Dendritic cell treated with granulocyte-macrophage colony-stimulating factor and Interleukin-4, amounts not matched to agents 40 ng/mL and 50 ng/mL, for 4 days (primary cell): ENCODE measurements around the gene GIMAP2.

Source experiments
- H3K27ac Mint-ChIP-seq: one replicate; pipeline ENCODE4 v1.8.0; 2022; ENCODE audit warnings: mild to moderate bottlenecking, mixed read lengths
- H3K27me3 Mint-ChIP-seq: one replicate; pipeline ENCODE4 v1.8.0; 2022; ENCODE audit warnings: mild to moderate bottlenecking, mixed read lengths
- H3K36me3 Mint-ChIP-seq: one replicate; pipeline ENCODE4 v1.8.0; 2022; ENCODE audit warnings: low read depth, mixed read lengths
- H3K4me1 Mint-ChIP-seq: one replicate; pipeline ENCODE4 v1.8.0; 2022; ENCODE audit warnings: low read depth, mixed read lengths
- H3K4me3 Mint-ChIP-seq: one replicate; pipeline ENCODE4 v1.8.0; 2022; ENCODE audit warnings: mild to moderate bottlenecking, moderate library complexity, mixed read lengths
- H3K9me3 Mint-ChIP-seq: one replicate; pipeline ENCODE4 v1.8.0; 2022; ENCODE audit warnings: mixed read lengths
- intact Hi-C: fragments of 100-400 bp; cut with micrococcal nuclease; formaldehyde crosslinking; loops from one replicate; pipeline ENCODE4 v1.15.0; 2022

The GIMAP2 gene

GRCh38 chr7:150715293-150715692 lies 29.8 kb downstream of the GIMAP2 start:
- intact Hi-C loops, result no loop called here
- Mint-ChIP-seq H3K36me3 (peaks cover 18% of the 10 kb centered on the region), H3K4me1 (peaks cover 41% of the 10 kb centered on the region), H3K27me3 (no peaks in the 10 kb centered on the region), H3K27ac (no peak overlapping the region), H3K4me3 (no peak overlapping the region), H3K9me3 (peaks cover 20% of the 10 kb centered on the region)

GRCh38 chr7:150715738-150716137 lies 30.2 kb downstream of the GIMAP2 start:
- Mint-ChIP-seq H3K4me3 (no peak overlapping the region), H3K27ac (peak overlapping the region; percentile 90), H3K9me3 (peaks cover 20% of the 10 kb centered on the region), H3K4me1 (peaks cover 45% of the 10 kb centered on the region), H3K36me3 (peaks cover 23% of the 10 kb centered on the region), H3K27me3 (no peaks in the 10 kb centered on the region)
- intact Hi-C loops, result no loop called here

- peak within 1 kb of the TSS; percentile 90 for H3K27ac Mint-ChIP-seq
- peak within 1 kb of the TSS; percentile 91 for H3K4me3 Mint-ChIP-seq
- peaks cover 20% of the 10 kb centered on the region for H3K9me3 Mint-ChIP-seq
- peaks cover 47% of the 10 kb centered on the region for H3K4me1 Mint-ChIP-seq
- peaks cover 29% of the 10 kb centered on the region for H3K36me3 Mint-ChIP-seq
- intact Hi-C loops, result no loop called here
- H3K27me3 Mint-ChIP-seq, result no peaks in the 10 kb centered on the region
These were observed 30.9 kb downstream of the GIMAP2 start, which contains the start of gene GIMAP1 for GRCh38 chr7:150716368-150716767. Gene GIMAP1 (plus strand): TSS chr7:150716613. CDS start chr7:150719048, 2,435 bp downstream.

- Mint-ChIP-seq H3K36me3 (peaks cover 35% of the 10 kb centered on the region), H3K27ac (peak overlapping the region; percentile 90)
These were observed 31.4 kb downstream of the GIMAP2 start for GRCh38 chr7:150716939-150717338.

GRCh38 chr7:150717814-150718420 lies 32.4 kb downstream of the GIMAP2 start:
- Mint-ChIP-seq H3K4me3 (peak overlapping the region; percentile 91), H3K4me1 (peaks cover 60% of the 10 kb centered on the region), H3K36me3 (peaks cover 41% of the 10 kb centered on the region), H3K27ac (peak overlapping the region; percentile 48), H3K27me3 (no peaks in the 10 kb centered on the region), H3K9me3 (peaks cover 16% of the 10 kb centered on the region)
- intact Hi-C loops, result no loop called here

More at GRCh38 chr7:150716939-150717338, 31.4 kb downstream of the GIMAP2 start:
- intact Hi-C loops, result no loop called here
- Mint-ChIP-seq H3K9me3 (peaks cover 20% of the 10 kb centered on the region), H3K27me3 (no peaks in the 10 kb centered on the region), H3K4me1 (peaks cover 50% of the 10 kb centered on the region), H3K4me3 (peak overlapping the region; percentile 91)

- Mint-ChIP-seq H3K27me3 (no peaks in the 10 kb centered on the region), H3K9me3 (peaks cover 3% of the 10 kb centered on the region), H3K27ac (no peak overlapping the region), H3K36me3 (peaks cover 51% of the 10 kb centered on the region), H3K4me1 (peaks cover 61% of the 10 kb centered on the region), H3K4me3 (peak overlapping the region; percentile 4)
- intact Hi-C loops, result no loop called here
These were observed 33.9 kb downstream of the GIMAP2 start for GRCh38 chr7:150719436-150719835.

GRCh38 chr7:150719960-150720891 lies 34.7 kb downstream of the GIMAP2 start:
- intact Hi-C loops, result no loop called here
- Mint-ChIP-seq H3K4me1 (peaks cover 61% of the 10 kb centered on the region), H3K9me3 (no peaks in the 10 kb centered on the region), H3K4me3 (no peak overlapping the region), H3K36me3 (peaks cover 54% of the 10 kb centered on the region), H3K27me3 (no peaks in the 10 kb centered on the region), H3K27ac (no peak overlapping the region)

- intact Hi-C loops, result no loop called here
- Mint-ChIP-seq H3K4me3 (no peak overlapping the region), H3K36me3 (peaks cover 54% of the 10 kb centered on the region), H3K27ac (no peak overlapping the region), H3K9me3 (no peaks in the 10 kb centered on the region), H3K4me1 (peaks cover 50% of the 10 kb centered on the region), H3K27me3 (no peaks in the 10 kb centered on the region)
These were observed 36.5 kb downstream of the GIMAP2 start for GRCh38 chr7:150721970-150722373.

- H3K27me3 Mint-ChIP-seq, result no peaks in the 10 kb centered on the region
- no peak overlapping the region for H3K4me3 Mint-ChIP-seq
- H3K9me3 Mint-ChIP-seq, result peaks cover 4% of the 10 kb centered on the region
- intact Hi-C loops, result no loop called here
- H3K4me1 Mint-ChIP-seq, result peaks cover 47% of the 10 kb centered on the region
- peaks cover 54% of the 10 kb centered on the region for H3K36me3 Mint-ChIP-seq
- H3K27ac Mint-ChIP-seq, result no peak overlapping the region
These were observed 37.0 kb downstream of the GIMAP2 start for GRCh38 chr7:150722431-150722931.

- no peak overlapping the region for H3K27ac Mint-ChIP-seq
- peaks cover 54% of the 10 kb centered on the region for H3K36me3 Mint-ChIP-seq
- peaks cover 13% of the 10 kb centered on the region for H3K9me3 Mint-ChIP-seq
- H3K27me3 Mint-ChIP-seq, result no peaks in the 10 kb centered on the region
- intact Hi-C loops, result no loop called here
- H3K4me1 Mint-ChIP-seq, result peaks cover 38% of the 10 kb centered on the region
- no peak overlapping the region for H3K4me3 Mint-ChIP-seq
These were observed 38.0 kb downstream of the GIMAP2 start for GRCh38 chr7:150723467-150723866.

- intact Hi-C loops, result no loop called here
- H3K4me1 Mint-ChIP-seq, result peaks cover 7% of the 10 kb centered on the region
These were observed 41.9 kb downstream of the GIMAP2 start for GRCh38 chr7:150727381-150727780.

GRCh38 chr7:150728011-150728410 lies 42.5 kb downstream of the GIMAP2 start:
- peaks cover 12% of the 10 kb centered on the region for H3K36me3 Mint-ChIP-seq
- peaks cover 1% of the 10 kb centered on the region for H3K27me3 Mint-ChIP-seq
- intact Hi-C loops, result no loop called here
- no peak overlapping the region for H3K27ac Mint-ChIP-seq
- peaks cover 18% of the 10 kb centered on the region for H3K9me3 Mint-ChIP-seq
- H3K4me1 Mint-ChIP-seq, result peaks cover under 1% of the 10 kb centered on the region
- no peak overlapping the region for H3K4me3 Mint-ChIP-seq

More at GRCh38 chr7:150727381-150727780, 41.9 kb downstream of the GIMAP2 start:
- H3K27me3 Mint-ChIP-seq, result peaks cover 1% of the 10 kb centered on the region
- H3K4me3 Mint-ChIP-seq, result no peak overlapping the region
- H3K27ac Mint-ChIP-seq, result no peak overlapping the region
- peaks cover 15% of the 10 kb centered on the region for H3K36me3 Mint-ChIP-seq
- peaks cover 18% of the 10 kb centered on the region for H3K9me3 Mint-ChIP-seq

- peaks cover 18% of the 10 kb centered on the region for H3K9me3 Mint-ChIP-seq
- peaks cover 1% of the 10 kb centered on the region for H3K27me3 Mint-ChIP-seq
- intact Hi-C loops, result no loop called here
- peaks cover 11% of the 10 kb centered on the region for H3K36me3 Mint-ChIP-seq
- no peak overlapping the region for H3K27ac Mint-ChIP-seq
- no peak overlapping the region for H3K4me3 Mint-ChIP-seq
- H3K4me1 Mint-ChIP-seq, result peaks cover 5% of the 10 kb centered on the region
These were observed 43.1 kb downstream of the GIMAP2 start for GRCh38 chr7:150728609-150729008.

GRCh38 chr7:150731916-150732315 lies 46.4 kb downstream of the GIMAP2 start:
- Mint-ChIP-seq H3K4me1 (peaks cover 24% of the 10 kb centered on the region), H3K4me3 (no peak overlapping the region), H3K9me3 (peaks cover 18% of the 10 kb centered on the region), H3K27me3 (peaks cover 1% of the 10 kb centered on the region), H3K27ac (no peak overlapping the region), H3K36me3 (no peaks in the 10 kb centered on the region)
- intact Hi-C loops, result no loop called here
